ENCODE measurements around the gene KANSL1. TPM values are rescaled to one million over a fixed set of nuclear protein-coding genes. Genes with fewer than 3 reads are reported as not detected.
A peak's percentile ranks its signal among the peaks of the same experiment; 100 is the strongest.

The KANSL1 gene
- total and polyA plus RNA-seq, 9 of the 15 experiments (the other 6 are each of a cell fraction or from before 2014, with no cell fraction given) = 3.6 to 55.4 (median 31.8) TPM

DNA sequence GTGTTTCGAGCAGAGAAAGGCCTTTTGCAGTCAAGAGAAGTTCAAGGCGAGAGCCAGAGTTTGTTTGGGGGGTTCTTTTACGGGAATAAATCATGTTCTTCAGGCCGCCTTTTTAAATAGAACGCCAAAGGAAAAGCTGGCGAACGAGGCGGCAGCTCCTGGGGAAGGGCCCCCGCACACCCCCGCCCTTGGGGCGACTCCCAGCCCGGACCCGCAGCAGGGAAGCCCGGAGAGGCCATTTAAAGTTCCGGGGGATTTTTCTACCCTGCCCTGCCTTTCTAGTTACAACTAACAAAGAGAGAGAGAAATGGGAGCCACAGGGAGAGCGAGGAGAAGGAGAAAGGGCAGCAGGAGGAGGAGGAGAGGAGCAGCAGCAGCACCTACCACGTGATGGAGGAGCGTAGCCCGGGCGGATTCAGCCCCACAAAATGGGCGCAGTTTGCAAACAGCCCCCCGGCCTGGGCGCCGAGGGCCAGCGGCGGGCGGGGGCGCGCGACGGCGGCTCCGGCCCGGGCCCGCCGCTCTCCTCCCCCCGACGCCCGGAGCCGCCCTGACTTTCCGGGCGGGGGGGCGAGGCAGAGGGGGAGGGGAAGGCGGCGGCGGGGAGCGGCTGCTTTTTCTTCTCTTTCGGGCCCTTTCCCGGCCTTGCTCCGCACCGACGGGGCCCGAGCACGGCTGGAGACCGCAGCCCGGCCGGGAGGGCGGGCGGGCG lies 634 bp downstream of the KANSL1 start (continued):
- TF ChIP-seq MTF1 (CRISPR knock-in tag; IDR thresholded peaks at IDR 0.05; ENCODE audit: borderline replicate concordance) (0 out of 2 replicates have a peak, but pooled peaks have one; percentile 9), RHOXF2B (CRISPR knock-in tag; conservative IDR thresholded peaks at IDR 0.05) (no peak), ZNF644 (tag; IDR thresholded peaks at IDR 0.05; ENCODE audit: low read depth) (peak; percentile 64; the same call in 1 of the 2 replicates), ZNF232 (CRISPR knock-in tag; IDR thresholded peaks at IDR 0.05) (no peak)
- TF ChIP-seq, protein P1, sequence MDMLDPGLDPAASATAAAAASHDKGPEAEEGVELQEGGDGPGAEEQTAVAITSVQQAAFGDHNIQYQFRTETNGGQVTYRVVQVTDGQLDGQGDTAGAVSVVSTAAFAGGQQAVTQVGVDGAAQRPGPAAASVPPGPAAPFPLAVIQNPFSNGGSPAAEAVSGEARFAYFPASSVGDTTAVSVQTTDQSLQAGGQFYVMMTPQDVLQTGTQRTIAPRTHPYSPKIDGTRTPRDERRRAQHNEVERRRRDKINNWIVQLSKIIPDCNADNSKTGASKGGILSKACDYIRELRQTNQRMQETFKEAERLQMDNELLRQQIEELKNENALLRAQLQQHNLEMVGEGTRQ (CRISPR knock-in tag; IDR thresholded peaks at IDR 0.05) = peak; percentile 89

DNA sequence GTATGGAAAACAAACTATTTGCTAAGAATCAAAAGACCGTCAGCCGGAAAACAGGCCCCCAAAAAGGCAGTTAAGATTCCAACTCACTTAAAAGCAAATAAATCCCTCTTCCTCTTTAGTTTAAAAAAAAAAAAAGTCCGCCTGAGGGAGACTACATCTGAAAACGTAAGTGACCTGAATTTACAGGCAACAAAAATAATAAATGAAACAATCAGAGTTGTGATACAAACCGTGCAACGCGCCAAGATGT lies 1.1 kb downstream of the KANSL1 start:
- H3K4me2 ChIP-seq (ENCODE audit: insufficient read depth, low read length) = peak overlapping the region; percentile 79
- POLR2A ChIA-PET = interaction anchor here (0.6 to 1.5 kb wide), 6 partner anchors 9 to 243 kb away, joined by 3 to 8 read pairs (median 3); no protein-coding TSS in a partner anchor
- BruUV-seq (replicated peaks) = no TSS peak
- FAIRE-seq (no peak), ATAC-seq (no peak), DNase-seq (ENCODE audit: extremely low read depth in 1 of 4, low spot score in 3 of 4) (no peak)
- peaks cover 19 to 48% of the 10 kb centered on the region in 2 experiments for H3K4me1 ChIP-seq (replicated peaks in 1 of 2; ENCODE audit: control insufficient read depth in 2 of 2, insufficient read depth in 2 of 2, low read length in 2 of 2)
- peak overlapping the region; percentile 93 for H3K27ac ChIP-seq (ENCODE audit: extremely low read depth, low read depth, low read length)
- no peaks in the 10 kb centered on the region for H3K9me3 ChIP-seq (replicated peaks; ENCODE audit: control insufficient read depth, insufficient read depth, low read depth, low read length)
- peak overlapping the region; percentile 85 for H3K4me3 ChIP-seq
- H3K79me2 ChIP-seq (ENCODE audit: control insufficient read depth, insufficient read depth, low read length) = peaks cover 88% of the 10 kb centered on the region
- H3K9me1 ChIP-seq (ENCODE audit: control insufficient read depth, insufficient read depth, low read length) = peaks cover 4% of the 10 kb centered on the region
- CTCF ChIA-PET (ENCODE audit: low intra/inter-chr PET ratio) = interaction anchor here (0.7 to 3.4 kb wide), 3 partner anchors 95 to 213 kb away, joined by 3 to 26 read pairs (median 3); no protein-coding TSS in a partner anchor
- peaks cover 26% of the 10 kb centered on the region for H4K20me1 ChIP-seq (replicated peaks; ENCODE audit: control insufficient read depth, insufficient read depth, low read length)
- TF ChIP-seq, protein P2, sequence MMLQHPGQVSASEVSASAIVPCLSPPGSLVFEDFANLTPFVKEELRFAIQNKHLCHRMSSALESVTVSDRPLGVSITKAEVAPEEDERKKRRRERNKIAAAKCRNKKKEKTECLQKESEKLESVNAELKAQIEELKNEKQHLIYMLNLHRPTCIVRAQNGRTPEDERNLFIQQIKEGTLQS (IDR thresholded peaks at IDR 0.05) = no peak
- TF ChIP-seq, protein P2 (CRISPR knock-in tag; conservative IDR thresholded peaks at IDR 0.05) = 0 out of 2 replicates have a peak, but pooled peaks have one; percentile 24
- TF ChIP-seq, protein P3, sequence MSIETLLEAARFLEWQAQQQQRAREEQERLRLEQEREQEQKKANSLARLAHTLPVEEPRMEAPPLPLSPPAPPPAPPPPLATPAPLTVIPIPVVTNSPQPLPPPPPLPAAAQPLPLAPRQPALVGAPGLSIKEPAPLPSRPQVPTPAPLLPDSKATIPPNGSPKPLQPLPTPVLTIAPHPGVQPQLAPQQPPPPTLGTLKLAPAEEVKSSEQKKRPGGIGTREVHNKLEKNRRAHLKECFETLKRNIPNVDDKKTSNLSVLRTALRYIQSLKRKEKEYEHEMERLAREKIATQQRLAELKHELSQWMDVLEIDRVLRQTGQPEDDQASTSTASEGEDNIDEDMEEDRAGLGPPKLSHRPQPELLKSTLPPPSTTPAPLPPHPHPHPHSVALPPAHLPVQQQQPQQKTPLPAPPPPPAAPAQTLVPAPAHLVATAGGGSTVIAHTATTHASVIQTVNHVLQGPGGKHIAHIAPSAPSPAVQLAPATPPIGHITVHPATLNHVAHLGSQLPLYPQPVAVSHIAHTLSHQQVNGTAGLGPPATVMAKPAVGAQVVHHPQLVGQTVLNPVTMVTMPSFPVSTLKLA (conservative IDR thresholded peaks at IDR 0.05) = no peak
- TF ChIP-seq GABPB1 (CRISPR knock-in tag; IDR thresholded peaks at IDR 0.05) (peak; percentile 56; the same call in 1 of the 2 replicates), POLR2AphosphoS5 (IDR thresholded peaks at IDR 0.05; ENCODE audit: control insufficient read depth, insufficient read depth, low read depth, low read length) (no peak), NFRKB (IDR thresholded peaks at IDR 0.05; ENCODE audit: low read depth) (0 out of 2 replicates have a peak, but pooled peaks have one; percentile 26), RFX5 (IDR thresholded peaks at IDR 0.05; ENCODE audit: low read depth, low read length) (no peak), SNIP1 (IDR thresholded peaks at IDR 0.05; ENCODE audit: low read depth) (0 out of 2 replicates have a peak, but pooled peaks have one; percentile 1), MXI1 (IDR thresholded peaks at IDR 0.05; ENCODE audit: low read depth, low read length) (0 out of 2 replicates have a peak, but pooled peaks have one; percentile 5)
- under 1% methylated on average over 7 of the region's 7 CpGs for WGBS (ENCODE audit: insufficient coverage, low coverage, missing lambda C conversion rate)
- peak overlapping the region; percentile 84 for H2AFZ ChIP-seq (ENCODE audit: low read depth, low read length)
- H3K36me3 ChIP-seq (ENCODE audit: control insufficient read depth, insufficient read depth, low read length) = peaks cover 2% of the 10 kb centered on the region; the same call in 1 of the 3 replicates
- H3K9ac ChIP-seq (ENCODE audit: insufficient read depth in 1 of 2, low read depth in 2 of 2, low read length in 2 of 2) = peak overlapping the region; percentile 85 to 93
- intact Hi-C loops (cut with micrococcal nuclease) = loop anchor here (2.0 to 5.0 kb wide), 2 partner anchors 75 to 189 kb away; no protein-coding TSS in a partner anchor
- H3K27me3 ChIP-seq (ENCODE audit: control insufficient read depth in 2 of 2, insufficient read depth in 2 of 2, low read length in 2 of 2) = no peaks in the 10 kb centered on the region
- in situ Hi-C loops (cut with MboI) = no loop called here

All from K562 (cell line).